Effector memory CD4-positive, alpha-beta T cell (primary cell): ENCODE data around the gene RNF220.
"Not testable (repeated sequence)": the region's sequence is repeated elsewhere in the genome, so short reads cannot be mapped to it uniquely, and the experiment has no call there.

Source experiments
- DNase-seq, 3 donors: peaks; one replicate each; pipeline ENCODE4 v3.0.0-alpha.2; 2020
- H3K27ac ChIP-seq: 2 replicates; pipeline ENCODE4 v1.7.0; 2013; ENCODE audit warnings: mild to moderate bottlenecking, low read length, moderate library complexity; ENCODE audit not compliant: insufficient read depth, poor library complexity, severe bottlenecking
- H3K27me3 ChIP-seq: replicated peaks from 2 replicates; pipeline ENCODE4 v1.7.0; 2013; ENCODE audit warnings: mild to moderate bottlenecking, low read length; ENCODE audit not compliant: insufficient read depth, control insufficient read depth, poor library complexity, severe bottlenecking
- H3K36me3 ChIP-seq: 2 replicates; pipeline ENCODE4 v1.7.0; 2013; ENCODE audit warnings: mild to moderate bottlenecking, low read length, moderate library complexity; ENCODE audit not compliant: control insufficient read depth, insufficient read depth
- H3K4me1 ChIP-seq: 2 replicates; pipeline ENCODE4 v1.7.0; 2013; ENCODE audit warnings: low read length, mild to moderate bottlenecking; ENCODE audit not compliant: control insufficient read depth, insufficient read depth, poor library complexity, severe bottlenecking
- H3K4me3 ChIP-seq: 2 replicates; pipeline ENCODE4 v1.7.0; 2013; ENCODE audit warnings: low read length, low read depth, mild to moderate bottlenecking; ENCODE audit not compliant: insufficient read depth, poor library complexity, severe bottlenecking
- H3K9me3 ChIP-seq: 2 replicates; pipeline ENCODE4 v1.7.0; 2013; ENCODE audit warnings: mild to moderate bottlenecking, low read length, moderate library complexity; ENCODE audit not compliant: control insufficient read depth

Gene RNF220

GRCh38 chr1:44696101-44696500, 291.0 kb downstream of the RNF220 start:
- Histone ChIP-seq H3K9me3 (no peaks in the 10 kb centered on the region), H3K27ac (no peak overlapping the region), H3K27me3 (no peaks in the 10 kb centered on the region), H3K36me3 (no peaks in the 10 kb centered on the region), H3K4me1 (peaks cover 5% of the 10 kb centered on the region), H3K4me3 (no peak overlapping the region)
- DNase-seq: no peak

DNA sequence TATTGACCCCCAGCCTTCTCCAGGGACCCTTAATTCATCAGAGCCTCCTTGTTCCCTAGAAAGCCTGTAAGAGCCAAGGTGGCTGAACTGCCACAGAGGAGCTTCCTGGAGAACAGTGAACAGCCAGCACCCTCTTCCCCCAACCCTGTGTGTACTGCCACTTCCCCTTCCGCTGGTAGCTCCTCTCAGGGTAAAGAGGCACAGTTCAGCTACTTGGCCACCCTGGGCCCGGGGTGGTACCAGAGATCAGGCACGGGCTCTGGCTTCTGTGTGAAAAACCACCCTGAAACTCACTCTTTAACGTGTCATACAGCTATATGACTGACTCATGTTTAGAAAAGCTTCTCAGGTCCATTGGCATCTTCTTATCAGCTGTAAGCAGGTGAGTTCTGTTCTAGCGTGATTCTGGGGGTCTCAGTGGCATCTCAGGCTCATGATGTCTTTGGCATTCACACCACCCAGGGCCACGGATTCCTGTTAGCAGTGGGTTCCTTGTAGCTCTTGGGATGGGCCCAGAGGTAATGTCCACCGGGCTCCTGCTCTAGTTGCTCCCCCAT, 291.8 kb downstream of the RNF220 start:
- no peak overlapping the region for H3K27ac ChIP-seq
- no peaks in the 10 kb centered on the region for H3K36me3 ChIP-seq
- no peak for DNase-seq
- no peaks in the 10 kb centered on the region for H3K27me3 ChIP-seq
- no peaks in the 10 kb centered on the region for H3K9me3 ChIP-seq
- no peak overlapping the region for H3K4me3 ChIP-seq
- peaks cover 5% of the 10 kb centered on the region for H3K4me1 ChIP-seq

GRCh38 chr1:44698138-44698537, 293.1 kb downstream of the RNF220 start:
- no peak overlapping the region for H3K27ac ChIP-seq
- no peaks in the 10 kb centered on the region for H3K9me3 ChIP-seq
- H3K4me3 ChIP-seq: no peak overlapping the region
- H3K27me3 ChIP-seq: no peaks in the 10 kb centered on the region
- DNase-seq: no peak
- H3K36me3 ChIP-seq: no peaks in the 10 kb centered on the region
- H3K4me1 ChIP-seq: peaks cover 5% of the 10 kb centered on the region

GRCh38 chr1:44699375-44699774, 294.3 kb downstream of the RNF220 start:
- H3K4me3 ChIP-seq, DNase-seq, H3K36me3 ChIP-seq, H3K27me3 ChIP-seq, H3K4me1 ChIP-seq, H3K9me3 ChIP-seq, H3K27ac ChIP-seq: not testable (repeated sequence)

GRCh38 chr1:44700573-44700972, 295.5 kb downstream of the RNF220 start:
- DNase-seq: no peak
- H3K27ac ChIP-seq: no peak overlapping the region
- no peak overlapping the region for H3K4me3 ChIP-seq
- no peaks in the 10 kb centered on the region for H3K36me3 ChIP-seq
- H3K9me3 ChIP-seq: no peaks in the 10 kb centered on the region
- H3K4me1 ChIP-seq: peaks cover 5% of the 10 kb centered on the region
- H3K27me3 ChIP-seq: no peaks in the 10 kb centered on the region

DNA sequence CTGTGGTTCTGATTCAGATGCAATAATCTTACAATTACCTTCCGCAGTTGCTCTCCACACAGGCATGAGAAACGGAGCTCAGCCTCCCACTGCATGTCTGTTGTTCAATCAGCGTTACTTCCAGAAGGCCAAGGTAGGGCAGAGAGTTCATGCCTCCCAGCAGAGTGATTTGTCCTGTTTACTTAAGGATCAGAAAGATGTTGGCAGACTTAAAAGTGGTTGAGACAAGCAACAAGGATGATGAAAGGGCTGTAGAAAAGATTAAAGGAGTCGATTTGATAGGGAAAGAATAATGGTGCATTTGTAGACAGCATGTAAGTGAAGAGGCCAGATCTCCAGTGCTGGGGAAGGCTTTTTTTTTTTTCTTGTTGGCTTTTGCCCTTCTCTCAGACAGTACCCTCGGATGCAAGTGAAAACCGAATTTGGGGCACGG, 296.1 kb downstream of the RNF220 start:
- Histone ChIP-seq H3K9me3 (no peaks in the 10 kb centered on the region), H3K36me3 (no peaks in the 10 kb centered on the region), H3K4me1 (peaks cover 5% of the 10 kb centered on the region), H3K4me3 (no peak overlapping the region), H3K27me3 (no peaks in the 10 kb centered on the region), H3K27ac (no peak overlapping the region)
- DNase-seq: no peak
